ENCODE measurements around the gene ACSL3.

Gene ACSL3

DNA sequence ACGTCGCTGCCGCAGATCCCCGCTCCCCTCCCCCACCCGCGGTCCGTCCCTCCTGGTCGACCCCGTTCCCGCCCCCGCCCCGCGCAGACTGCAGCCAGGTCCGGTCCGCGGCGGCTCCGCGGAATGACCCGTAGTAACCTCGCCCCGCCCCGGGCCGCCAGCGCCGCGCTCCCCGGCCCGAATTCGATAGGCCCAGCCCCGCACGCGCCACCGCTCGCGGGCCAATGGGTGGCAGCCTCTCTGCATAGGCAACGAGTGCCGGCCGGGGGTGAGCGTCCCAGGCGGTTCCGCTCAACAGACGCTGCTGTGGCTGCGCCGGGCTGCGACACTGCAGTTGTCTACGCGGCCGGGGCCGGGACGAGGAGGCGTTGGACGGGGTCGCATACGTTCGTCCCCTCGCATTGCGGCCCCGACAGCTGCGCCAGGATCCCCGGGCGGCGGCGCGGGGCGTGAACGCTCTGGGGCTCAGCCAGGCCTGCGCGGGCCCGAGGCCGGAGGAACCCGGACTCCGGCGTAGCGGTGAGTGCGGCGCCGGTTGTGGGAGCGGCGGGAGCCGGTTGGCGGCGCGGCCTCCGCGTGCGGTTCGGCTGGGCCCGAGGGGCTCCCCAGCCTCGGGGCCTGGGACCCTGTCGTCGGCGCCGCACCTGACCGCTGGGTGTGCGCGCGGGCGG is at the start of gene ACSL3:
TSS of gene ACSL3 (plus strand) at position 297 of the 671 bp plus-strand sequence. CDS start 47,737 bp downstream, outside the sequence.
- peak within 1 kb of the TSS; percentile 80 for H3K27ac ChIP-seq
- TF ChIP-seq, protein P1, sequence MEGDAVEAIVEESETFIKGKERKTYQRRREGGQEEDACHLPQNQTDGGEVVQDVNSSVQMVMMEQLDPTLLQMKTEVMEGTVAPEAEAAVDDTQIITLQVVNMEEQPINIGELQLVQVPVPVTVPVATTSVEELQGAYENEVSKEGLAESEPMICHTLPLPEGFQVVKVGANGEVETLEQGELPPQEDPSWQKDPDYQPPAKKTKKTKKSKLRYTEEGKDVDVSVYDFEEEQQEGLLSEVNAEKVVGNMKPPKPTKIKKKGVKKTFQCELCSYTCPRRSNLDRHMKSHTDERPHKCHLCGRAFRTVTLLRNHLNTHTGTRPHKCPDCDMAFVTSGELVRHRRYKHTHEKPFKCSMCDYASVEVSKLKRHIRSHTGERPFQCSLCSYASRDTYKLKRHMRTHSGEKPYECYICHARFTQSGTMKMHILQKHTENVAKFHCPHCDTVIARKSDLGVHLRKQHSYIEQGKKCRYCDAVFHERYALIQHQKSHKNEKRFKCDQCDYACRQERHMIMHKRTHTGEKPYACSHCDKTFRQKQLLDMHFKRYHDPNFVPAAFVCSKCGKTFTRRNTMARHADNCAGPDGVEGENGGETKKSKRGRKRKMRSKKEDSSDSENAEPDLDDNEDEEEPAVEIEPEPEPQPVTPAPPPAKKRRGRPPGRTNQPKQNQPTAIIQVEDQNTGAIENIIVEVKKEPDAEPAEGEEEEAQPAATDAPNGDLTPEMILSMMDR (IDR thresholded peaks at IDR 0.05) = 0 out of 2 replicates have a peak, but pooled peaks have one; percentile 40
- no peak for TF ChIP-seq ZFX (IDR thresholded peaks at IDR 0.05; ENCODE audit: borderline replicate concordance)

DNA sequence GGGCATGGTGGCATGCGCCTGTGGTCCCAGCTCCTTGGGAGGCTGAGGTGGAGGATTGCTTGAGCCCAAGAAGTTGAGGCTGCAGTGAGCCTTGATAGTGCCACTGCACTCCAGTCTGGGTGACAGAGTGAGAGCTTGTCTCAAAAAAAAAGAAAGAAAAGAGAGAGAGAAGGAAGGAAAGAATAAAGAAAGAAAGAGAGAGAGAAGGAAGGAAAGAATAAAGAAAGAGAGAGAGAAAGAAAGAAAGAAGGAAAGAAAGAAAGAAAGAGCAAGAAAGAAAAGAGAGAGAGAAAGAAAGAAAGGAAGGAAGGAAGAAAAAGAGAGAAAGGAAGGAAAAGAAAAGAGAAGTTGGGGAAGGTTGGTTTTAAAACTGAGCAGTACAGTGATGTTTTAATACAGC is 49.0 kb upstream of the ACSL3 start:
- no peak overlapping the region for H3K27ac ChIP-seq
- TF ChIP-seq, protein P1 (IDR thresholded peaks at IDR 0.05) = no peak
- no peak for TF ChIP-seq ZFX (IDR thresholded peaks at IDR 0.05; ENCODE audit: borderline replicate concordance)

DNA sequence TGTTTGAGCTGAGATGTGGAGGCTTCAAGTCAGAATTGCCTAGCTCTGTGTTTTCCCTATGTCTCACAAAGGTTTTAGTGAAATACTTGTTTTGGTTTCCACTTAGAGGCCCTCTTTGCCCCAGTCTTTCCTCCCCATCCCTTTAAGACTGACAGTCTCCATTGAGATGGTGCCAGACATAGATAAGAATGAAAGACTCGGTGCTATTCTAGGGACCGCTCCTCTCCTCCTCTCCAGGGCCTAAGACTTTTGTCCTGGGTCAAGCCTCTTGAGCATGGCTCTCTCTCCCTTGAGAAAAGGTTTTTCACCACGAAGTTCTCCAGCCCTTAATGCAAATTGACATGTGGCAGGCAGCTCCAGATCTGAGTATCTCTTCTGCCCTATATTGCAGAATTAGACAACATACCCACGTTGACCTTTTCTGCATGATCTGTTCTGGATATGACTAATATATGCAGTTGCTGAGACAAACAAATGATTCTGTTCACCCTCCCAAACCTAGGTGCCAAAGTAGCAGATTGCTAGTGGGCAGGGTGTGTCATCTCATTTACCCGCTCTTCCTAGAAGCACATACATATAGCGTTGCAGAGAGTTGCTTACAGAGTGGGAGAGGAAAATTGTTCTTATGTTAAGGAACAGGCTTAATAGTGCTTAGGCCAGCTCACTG is 47.5 kb upstream of the ACSL3 start:
- H3K27ac ChIP-seq = no peak overlapping the region
- TF ChIP-seq ZFX (IDR thresholded peaks at IDR 0.05; ENCODE audit: borderline replicate concordance) = no peak
- TF ChIP-seq, protein P1 (IDR thresholded peaks at IDR 0.05) = no peak

DNA sequence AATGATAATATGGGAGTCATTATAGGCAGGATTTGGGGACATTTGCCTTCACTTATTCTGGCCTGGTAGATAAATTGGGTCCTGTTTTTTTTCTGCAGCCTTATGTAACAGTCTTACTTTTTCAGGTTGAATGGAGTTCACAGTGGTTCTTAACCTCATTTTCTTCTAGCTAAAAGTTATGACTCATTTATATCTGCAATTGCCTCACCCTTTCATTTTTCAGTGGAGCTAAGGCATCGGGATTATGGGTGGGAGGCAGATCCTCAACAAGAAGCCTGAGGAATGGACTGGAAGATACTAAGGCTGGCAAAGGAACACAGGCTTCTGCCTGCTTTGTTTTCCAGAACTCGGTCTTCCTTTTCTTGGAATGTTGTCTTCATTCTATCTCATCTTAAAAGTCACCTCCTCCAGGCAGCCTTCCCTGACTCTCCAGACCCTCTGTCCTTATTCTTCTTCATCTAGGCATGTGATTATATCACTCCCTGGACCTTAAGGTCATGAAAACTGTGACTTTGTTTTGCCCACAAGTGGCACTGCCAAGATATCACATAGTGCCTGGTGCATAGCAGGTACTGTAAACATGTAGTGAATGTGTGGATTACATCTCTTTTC is 41.0 kb upstream of the ACSL3 start:
- H3K27ac ChIP-seq = no peak overlapping the region
- TF ChIP-seq, protein P1 (IDR thresholded peaks at IDR 0.05) = no peak
- no peak for TF ChIP-seq ZFX (IDR thresholded peaks at IDR 0.05; ENCODE audit: borderline replicate concordance)

DNA sequence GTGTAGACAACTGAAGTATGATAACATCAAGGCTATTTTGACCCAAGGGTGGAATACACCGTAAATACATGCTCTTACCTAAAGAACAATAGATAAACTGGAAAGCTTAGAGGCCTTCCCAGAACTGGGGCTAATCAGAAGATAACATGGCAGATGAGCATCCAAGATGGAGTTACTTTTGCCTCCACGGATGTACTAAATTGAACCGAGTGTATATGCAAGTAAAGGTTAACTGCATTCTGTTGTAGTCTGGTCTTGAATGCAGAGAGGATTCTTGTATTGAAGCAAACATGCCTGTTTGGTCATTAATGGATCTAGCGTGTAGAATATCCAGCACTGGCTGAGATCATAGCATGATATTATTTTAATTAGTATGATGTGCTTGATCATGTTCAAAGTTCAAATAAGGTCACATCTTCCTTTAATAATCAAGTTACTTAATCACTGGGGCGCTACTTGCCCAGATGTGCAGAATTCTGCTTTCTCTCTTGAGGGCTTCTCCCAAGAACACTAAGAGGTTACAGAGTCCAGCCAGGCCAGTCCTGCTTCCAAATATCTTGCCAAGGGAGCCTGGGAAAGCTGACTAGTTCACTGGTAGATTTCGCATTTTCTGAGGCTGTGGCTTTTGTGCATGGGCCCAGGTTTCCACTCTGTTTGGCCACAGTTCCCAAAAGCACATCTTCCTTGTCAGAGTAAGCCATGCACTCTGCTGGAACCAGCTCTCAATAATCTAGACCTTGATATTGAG is 37.5 kb upstream of the ACSL3 start:
- no peak overlapping the region for H3K27ac ChIP-seq
- TF ChIP-seq, protein P1 (IDR thresholded peaks at IDR 0.05) = no peak
- no peak for TF ChIP-seq ZFX (IDR thresholded peaks at IDR 0.05; ENCODE audit: borderline replicate concordance)

DNA sequence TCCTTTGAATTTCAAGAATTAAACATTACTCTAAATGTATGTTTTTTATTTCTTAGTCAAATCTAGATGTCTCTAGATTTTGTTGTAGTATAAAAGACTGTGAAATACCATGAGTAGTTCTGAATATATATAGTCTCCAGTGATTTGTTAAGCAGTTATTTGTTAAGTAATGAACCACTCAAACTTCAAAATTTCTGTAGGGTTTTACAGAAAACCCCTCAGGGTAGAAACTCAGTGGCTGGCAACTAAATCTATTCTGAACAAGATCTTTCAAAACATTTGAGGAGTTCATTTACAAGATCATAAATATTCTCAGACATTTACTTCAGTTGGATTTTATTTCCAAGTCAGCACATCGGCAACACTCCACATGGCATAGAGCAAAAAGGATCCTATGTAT is 35.8 kb upstream of the ACSL3 start:
- H3K27ac ChIP-seq = no peak overlapping the region
- TF ChIP-seq ZFX (IDR thresholded peaks at IDR 0.05; ENCODE audit: borderline replicate concordance) = no peak
- TF ChIP-seq, protein P1 (IDR thresholded peaks at IDR 0.05) = no peak
